Skeletal muscle satellite cell (primary cell): ENCODE measurements around the gene SLC26A1.

Source experiments
- H3K27me3 ChIP-seq: 2 replicates; pipeline ENCODE4 v1.7.0; 2013; ENCODE audit warnings: low read length; ENCODE audit not compliant: control insufficient read depth, insufficient read depth
- H3K36me3 ChIP-seq: 2 replicates; pipeline ENCODE4 v1.7.0; 2013; ENCODE audit warnings: mild to moderate bottlenecking, control low read depth, low read length; ENCODE audit not compliant: insufficient read depth
- H3K4me1 ChIP-seq: 2 replicates; pipeline ENCODE4 v1.7.0; 2013; ENCODE audit warnings: low read length; ENCODE audit not compliant: control insufficient read depth, insufficient read depth
- H3K4me2 ChIP-seq: 2 replicates; pipeline ENCODE4 v1.7.0; 2013; ENCODE audit warnings: mild to moderate bottlenecking, low read length
- H3K4me3 ChIP-seq: 2 replicates; pipeline ENCODE4 v1.7.0; 2013; ENCODE audit warnings: low read length
- H3K9ac ChIP-seq: 2 replicates; pipeline ENCODE4 v1.7.0; 2013; ENCODE audit warnings: mild to moderate bottlenecking, low read depth, low read length, moderate library complexity
- H3K9me3 ChIP-seq: replicated peaks from 2 replicates; pipeline ENCODE4 v1.7.0; 2013; ENCODE audit warnings: mild to moderate bottlenecking, control low read depth, low read length

The SLC26A1 gene

DNA sequence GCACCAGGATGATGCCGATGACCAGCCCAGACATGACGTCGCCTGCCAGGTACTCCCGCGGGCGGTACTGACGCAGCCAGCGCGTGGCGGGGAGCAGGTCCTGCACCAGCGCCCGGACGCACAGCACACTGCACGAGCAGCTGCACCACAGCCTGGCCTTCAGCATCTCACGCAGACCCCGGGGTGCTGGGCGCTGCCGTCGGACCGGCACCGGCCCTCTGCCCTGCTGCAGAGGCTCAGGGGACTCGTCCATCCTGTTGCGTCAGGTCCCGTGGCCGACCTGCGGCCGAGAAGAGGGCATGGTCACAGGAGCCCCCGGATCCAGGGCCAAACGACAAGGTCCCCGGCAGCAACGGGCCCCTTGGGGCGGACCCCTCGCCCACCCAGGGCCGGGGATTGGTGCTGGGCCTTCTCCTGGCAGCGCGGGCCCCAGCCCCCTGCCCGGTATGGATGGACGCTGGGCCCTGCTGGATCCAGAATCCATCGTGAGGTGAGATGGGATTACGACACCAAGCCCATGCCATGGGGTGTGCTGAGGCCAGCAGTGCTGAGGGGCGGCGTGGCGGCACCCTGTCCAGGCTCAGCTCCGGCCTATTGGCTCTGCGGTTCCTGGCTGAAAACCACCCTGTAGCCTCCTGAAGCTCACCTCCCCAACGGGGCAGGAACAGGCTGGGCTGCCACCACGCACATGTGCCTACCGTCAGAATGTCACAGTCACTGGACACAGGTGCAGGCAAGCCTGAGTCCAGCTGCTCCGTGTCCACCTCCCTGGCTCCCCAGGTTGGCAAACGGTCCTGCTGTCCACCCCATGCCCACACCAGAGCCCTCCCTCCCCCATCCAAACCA lies 1.5 kb downstream of the SLC26A1 start:
- Histone ChIP-seq H3K4me2 (no peak overlapping the region), H3K4me3 (no peak overlapping the region), H3K9me3 (no peaks in the 10 kb centered on the region), H3K9ac (no peak overlapping the region), H3K36me3 (peaks cover 4% of the 10 kb centered on the region), H3K27me3 (peaks cover 9% of the 10 kb centered on the region), H3K4me1 (peaks cover 12% of the 10 kb centered on the region)

- Histone ChIP-seq H3K4me3 (no peak overlapping the region), H3K27me3 (peaks cover 1% of the 10 kb centered on the region), H3K4me1 (peaks cover 17% of the 10 kb centered on the region), H3K9ac (no peak overlapping the region), H3K4me2 (no peak overlapping the region), H3K36me3 (peaks cover 4% of the 10 kb centered on the region), H3K9me3 (no peaks in the 10 kb centered on the region)
Observed at GRCh38 chr4:990746-991367, 2.3 kb downstream of the SLC26A1 start.

DNA sequence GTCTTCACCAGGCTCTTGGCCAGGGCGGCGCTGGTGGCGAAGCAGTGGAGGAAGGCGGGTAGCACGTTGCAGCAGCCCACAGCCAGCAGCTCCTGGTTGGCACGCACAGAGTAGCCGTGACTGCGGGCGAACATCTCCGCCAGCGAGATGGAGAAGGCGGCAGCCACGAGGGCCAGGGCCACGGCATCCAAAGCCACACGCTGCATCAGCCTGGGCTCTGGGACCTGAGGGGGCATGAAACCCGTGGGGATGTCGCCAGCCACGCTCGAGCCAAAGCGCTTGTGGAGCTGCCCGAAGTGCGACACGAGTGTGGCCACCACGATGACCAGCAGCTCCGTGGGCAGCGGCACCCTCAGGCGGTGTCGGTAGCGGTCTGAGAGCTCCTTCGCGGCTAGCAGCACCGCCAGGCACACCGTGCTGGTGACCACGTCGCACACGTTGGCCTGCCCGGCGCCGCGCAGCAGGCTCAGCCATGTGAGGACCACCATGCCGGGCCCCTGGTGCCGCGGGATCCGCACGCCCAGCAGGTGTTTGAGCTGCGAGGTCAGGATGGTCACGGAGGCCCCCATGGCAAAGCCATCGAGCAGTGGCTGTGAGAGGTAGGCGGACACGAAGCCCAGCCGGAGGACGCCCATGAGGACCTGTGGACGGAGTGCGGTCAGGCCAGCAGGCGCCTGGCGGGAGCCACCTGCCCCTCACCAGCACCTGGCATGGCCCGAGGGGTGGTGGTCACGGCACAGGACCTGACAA lies 3.3 kb downstream of the SLC26A1 start:
- Histone ChIP-seq H3K36me3 (peaks cover 4% of the 10 kb centered on the region), H3K4me1 (peaks cover 21% of the 10 kb centered on the region), H3K4me3 (no peak overlapping the region), H3K27me3 (no peaks in the 10 kb centered on the region), H3K9ac (no peak overlapping the region), H3K9me3 (no peaks in the 10 kb centered on the region), H3K4me2 (no peak overlapping the region)

GRCh38 chr4:988726-989721 lies 4.2 kb downstream of the SLC26A1 start:
- Histone ChIP-seq H3K9ac (no peak overlapping the region), H3K4me1 (peaks cover 23% of the 10 kb centered on the region), H3K36me3 (peaks cover 4% of the 10 kb centered on the region), H3K9me3 (no peaks in the 10 kb centered on the region), H3K4me3 (no peak overlapping the region), H3K4me2 (peak overlapping the region; percentile 91), H3K27me3 (no peaks in the 10 kb centered on the region)

- H3K36me3 ChIP-seq = peaks cover 4% of the 10 kb centered on the region
- peaks cover 23% of the 10 kb centered on the region for H3K4me1 ChIP-seq
- H3K9ac ChIP-seq = peak overlapping the region; percentile 75
- H3K9me3 ChIP-seq = no peaks in the 10 kb centered on the region
- no peaks in the 10 kb centered on the region for H3K27me3 ChIP-seq
- peak overlapping the region; percentile 78 for H3K4me3 ChIP-seq
- peak overlapping the region; percentile 91 for H3K4me2 ChIP-seq
Observed at GRCh38 chr4:987624-988513, 5.3 kb downstream of the SLC26A1 start.

DNA sequence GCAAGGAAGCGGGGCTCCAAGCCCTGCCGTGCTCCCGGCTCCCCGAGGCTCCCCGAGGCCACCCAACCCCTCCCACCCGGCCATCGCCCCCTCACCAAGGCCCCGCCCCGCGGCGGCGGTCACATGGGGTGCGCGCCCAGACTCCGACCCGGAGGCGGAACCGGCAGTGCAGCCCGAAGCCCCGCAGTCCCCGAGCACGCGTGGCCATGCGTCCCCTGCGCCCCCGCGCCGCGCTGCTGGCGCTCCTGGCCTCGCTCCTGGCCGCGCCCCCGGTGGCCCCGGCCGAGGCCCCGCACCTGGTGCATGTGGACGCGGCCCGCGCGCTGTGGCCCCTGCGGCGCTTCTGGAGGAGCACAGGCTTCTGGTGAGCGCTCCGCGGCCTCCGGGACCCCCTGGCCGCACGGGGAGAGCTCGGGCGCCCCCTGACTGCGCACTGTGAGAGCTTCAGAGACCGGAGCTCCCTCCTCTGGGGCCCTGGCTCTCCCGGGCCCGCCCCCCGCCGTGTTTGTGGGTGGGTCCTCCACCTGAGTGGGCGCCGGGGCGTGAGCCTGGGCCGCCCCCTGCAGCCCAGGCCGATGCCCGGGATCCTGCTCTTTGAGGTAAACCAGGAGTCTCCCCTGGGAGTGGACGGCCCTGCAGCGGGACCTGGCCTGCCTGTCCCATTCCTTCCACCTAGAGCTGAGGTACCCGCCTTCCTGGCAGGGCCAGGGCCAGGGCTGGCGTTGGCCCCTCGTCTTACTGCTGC lies 6.2 kb downstream of the SLC26A1 start, which contains the start of gene IDUA:
TSS of gene IDUA (plus strand) at position 166 of the 745 bp plus-strand sequence. CDS start at position 207, 41 bp downstream.
- no peaks in the 10 kb centered on the region for H3K9me3 ChIP-seq
- H3K9ac ChIP-seq = peak within 1 kb of the TSS; percentile 75
- peaks cover 4% of the 10 kb centered on the region for H3K36me3 ChIP-seq
- no peaks in the 10 kb centered on the region for H3K27me3 ChIP-seq
- H3K4me1 ChIP-seq = peaks cover 23% of the 10 kb centered on the region
- H3K4me3 ChIP-seq = peak within 1 kb of the TSS; percentile 78
- H3K4me2 ChIP-seq = peak within 1 kb of the TSS; percentile 91

DNA sequence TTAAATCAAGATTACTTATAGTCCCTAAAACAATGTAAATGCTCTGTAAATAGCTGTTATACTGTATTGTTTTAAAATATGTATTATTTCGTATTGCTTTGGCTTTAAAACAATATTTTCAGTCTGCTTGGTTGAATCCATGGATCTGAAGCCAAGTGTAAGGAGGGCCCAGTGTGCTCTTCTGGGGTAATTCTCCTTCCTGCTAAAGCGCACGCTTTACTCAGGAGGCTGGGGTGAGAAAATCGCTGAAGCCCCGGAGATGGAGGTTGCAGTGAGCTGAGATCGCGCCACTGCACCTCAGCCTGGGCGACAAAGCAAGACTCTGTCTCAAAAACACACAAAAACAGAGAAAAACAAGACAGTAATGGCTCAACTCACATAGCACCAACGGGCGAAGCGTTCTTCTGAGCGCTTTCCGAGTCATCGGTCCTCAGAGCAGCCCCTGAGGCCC lies 6.8 kb downstream of the SLC26A1 start:
- H3K4me1 ChIP-seq = peaks cover 23% of the 10 kb centered on the region
- H3K4me3 ChIP-seq = peak overlapping the region; percentile 78

GRCh38 chr4:985123-985830 lies 7.9 kb downstream of the SLC26A1 start:
- Histone ChIP-seq H3K36me3 (peaks cover 4% of the 10 kb centered on the region), H3K4me3 (peak overlapping the region; percentile 10), H3K27me3 (no peaks in the 10 kb centered on the region), H3K9me3 (no peaks in the 10 kb centered on the region), H3K4me2 (peak overlapping the region; percentile 53), H3K9ac (no peak overlapping the region), H3K4me1 (peaks cover 23% of the 10 kb centered on the region)

More for the DNA sequence above, 6.8 kb downstream of the SLC26A1 start:
- Histone ChIP-seq H3K4me2 (peak overlapping the region; percentile 91), H3K36me3 (peaks cover 4% of the 10 kb centered on the region), H3K9ac (peak overlapping the region; percentile 75), H3K27me3 (no peaks in the 10 kb centered on the region), H3K9me3 (no peaks in the 10 kb centered on the region)

GRCh38 chr4:984336-985054 lies 8.7 kb downstream of the SLC26A1 start:
- peak overlapping the region; percentile 53 for H3K4me2 ChIP-seq
- no peaks in the 10 kb centered on the region for H3K9me3 ChIP-seq
- peak overlapping the region; percentile 10 for H3K4me3 ChIP-seq
- H3K36me3 ChIP-seq = no peaks in the 10 kb centered on the region
- H3K9ac ChIP-seq = no peak overlapping the region
- H3K4me1 ChIP-seq = peaks cover 25% of the 10 kb centered on the region
- no peaks in the 10 kb centered on the region for H3K27me3 ChIP-seq
